ENCODE results near the gene PRSS27. TPM values are rescaled to one million over a fixed set of nuclear protein-coding genes. Genes with fewer than 3 reads are reported as not detected.

PRSS27 gene
- total RNA-seq, 1 experiment from 2014 or later: 14.8 TPM

GRCh38 chr16:2701713-2702437 is 18.1 kb downstream of the PRSS27 start:
- ChIA-PET POLR2A (ENCODE audit: unreplicated experiment) (no interaction called here), CTCF (interaction anchor here (0.6 kb wide), 1 partner anchor 391 kb away, joined by 4 read pairs; no protein-coding TSS in a partner anchor)
- intact Hi-C loops (cut with micrococcal nuclease; ENCODE audit: unreplicated experiment): no loop called here
- no peak overlapping the region for H2AFZ ChIP-seq
- H3K9me2 ChIP-seq (ENCODE audit: insufficient read depth): no peaks in the 10 kb centered on the region
- H3K4me1 ChIP-seq (replicated peaks; ENCODE audit: insufficient read depth): no peaks in the 10 kb centered on the region
- H3K27ac ChIP-seq: no peak overlapping the region
- no peak for DNase-seq
- no peak overlapping the region for H3K4me3 ChIP-seq
- no peaks in the 10 kb centered on the region; the same call in 1 of the 2 replicates for H3F3A ChIP-seq (ENCODE audit: insufficient read depth, low read depth)
- H3K9me3 ChIP-seq (ENCODE audit: insufficient read depth, low read depth): no peaks in the 10 kb centered on the region
- no peak overlapping the region for H3K4me2 ChIP-seq
- H4K20me1 ChIP-seq (ENCODE audit: insufficient read depth): no peaks in the 10 kb centered on the region
- no peaks in the 10 kb centered on the region for H3K27me3 ChIP-seq (ENCODE audit: insufficient read depth, low read depth)
- no TSS peak for BruUV-seq (replicated peaks)
- no peaks in the 10 kb centered on the region for H3K79me2 ChIP-seq (ENCODE audit: low read depth)
- H3K36me3 ChIP-seq (ENCODE audit: low read depth): no peaks in the 10 kb centered on the region
- TF ChIP-seq EZH2 (IDR thresholded peaks at IDR 0.05; ENCODE audit: low read depth): no peak
- no peak for TF ChIP-seq CTCF (conservative IDR thresholded peaks at IDR 0.05)

- H2AFZ ChIP-seq: no peak overlapping the region
- intact Hi-C loops (cut with micrococcal nuclease; ENCODE audit: unreplicated experiment): no loop called here
- H3K9me2 ChIP-seq (ENCODE audit: insufficient read depth): no peaks in the 10 kb centered on the region
- H4K20me1 ChIP-seq (ENCODE audit: insufficient read depth): no peaks in the 10 kb centered on the region
- no peak for TF ChIP-seq CTCF (conservative IDR thresholded peaks at IDR 0.05)
- no peak for TF ChIP-seq EZH2 (IDR thresholded peaks at IDR 0.05; ENCODE audit: low read depth)
- no peaks in the 10 kb centered on the region for H3K4me1 ChIP-seq (replicated peaks; ENCODE audit: insufficient read depth)
- no peaks in the 10 kb centered on the region for H3K36me3 ChIP-seq (ENCODE audit: low read depth)
- no peaks in the 10 kb centered on the region for H3K9me3 ChIP-seq (ENCODE audit: insufficient read depth, low read depth)
- H3K27ac ChIP-seq: no peak overlapping the region
- CTCF ChIA-PET: interaction anchor here (0.6 kb wide), 1 partner anchor 392 kb away, joined by 4 read pairs; no protein-coding TSS in a partner anchor
- H3K4me3 ChIP-seq: no peak overlapping the region
- no peaks in the 10 kb centered on the region for H3K27me3 ChIP-seq (ENCODE audit: insufficient read depth, low read depth)
- H3K4me2 ChIP-seq: no peak overlapping the region
- no peaks in the 10 kb centered on the region for H3K79me2 ChIP-seq (ENCODE audit: low read depth)
- H3F3A ChIP-seq (ENCODE audit: insufficient read depth, low read depth): no peaks in the 10 kb centered on the region; the same call in 1 of the 2 replicates
- POLR2A ChIA-PET (ENCODE audit: unreplicated experiment): no interaction called here
- no TSS peak for BruUV-seq (replicated peaks)
- DNase-seq: no peak
These were observed 18.8 kb downstream of the PRSS27 start for GRCh38 chr16:2701272-2701671.

GRCh38 chr16:2700786-2701185 is 19.2 kb downstream of the PRSS27 start:
- no peak overlapping the region for H3K4me2 ChIP-seq
- no peaks in the 10 kb centered on the region for H3K9me3 ChIP-seq (ENCODE audit: insufficient read depth, low read depth)
- no peaks in the 10 kb centered on the region for H3K36me3 ChIP-seq (ENCODE audit: low read depth)
- H4K20me1 ChIP-seq (ENCODE audit: insufficient read depth): no peaks in the 10 kb centered on the region
- intact Hi-C loops (cut with micrococcal nuclease; ENCODE audit: unreplicated experiment): no loop called here
- DNase-seq: no peak
- H3K79me2 ChIP-seq (ENCODE audit: low read depth): no peaks in the 10 kb centered on the region
- CTCF ChIA-PET: no interaction called here
- H3K4me3 ChIP-seq: no peak overlapping the region
- no peak overlapping the region for H3K27ac ChIP-seq
- H3K9me2 ChIP-seq (ENCODE audit: insufficient read depth): no peaks in the 10 kb centered on the region
- BruUV-seq (replicated peaks): no TSS peak
- POLR2A ChIA-PET (ENCODE audit: unreplicated experiment): interaction anchor here (0.6 kb wide), 1 partner anchor 195 kb away, joined by 3 read pairs; no protein-coding TSS in a partner anchor
- TF ChIP-seq EZH2 (IDR thresholded peaks at IDR 0.05; ENCODE audit: low read depth) (no peak), CTCF (conservative IDR thresholded peaks at IDR 0.05) (no peak)
- H3F3A ChIP-seq (ENCODE audit: insufficient read depth, low read depth): no peaks in the 10 kb centered on the region; the same call in 1 of the 2 replicates
- H2AFZ ChIP-seq: no peak overlapping the region
- no peaks in the 10 kb centered on the region for H3K27me3 ChIP-seq (ENCODE audit: insufficient read depth, low read depth)
- H3K4me1 ChIP-seq (replicated peaks; ENCODE audit: insufficient read depth): no peaks in the 10 kb centered on the region

All from PC-9 (cell line).